Endodermal cell (in vitro differentiated cells): ENCODE data around the gene SH2D3C. TPM values are rescaled to one million over a fixed set of nuclear protein-coding genes. Genes with fewer than 3 reads are reported as not detected.

Experiments
- DNase-seq: peaks from one replicate; pipeline ENCODE4 v3.0.0-alpha.2; 2017
- H3K27ac ChIP-seq: 2 replicates; pipeline ENCODE4 v1.5.1; 2013; ENCODE audit warnings: mild to moderate bottlenecking, low read depth, low read length, moderate library complexity
- H3K27me3 ChIP-seq: 2 replicates; pipeline ENCODE4 v1.6.1; 2013; ENCODE audit warnings: mild to moderate bottlenecking, low read length, moderate library complexity; ENCODE audit not compliant: insufficient read depth, control insufficient read depth, poor library complexity, severe bottlenecking
- H3K36me3 ChIP-seq: 2 replicates; pipeline ENCODE4 v1.7.0; 2013; ENCODE audit warnings: mild to moderate bottlenecking, low read length, moderate library complexity; ENCODE audit not compliant: control insufficient read depth, insufficient read depth
- H3K4me1 ChIP-seq: one replicate; pipeline ENCODE4 v1.7.0; 2013; ENCODE audit warnings: low read length; ENCODE audit not compliant: control insufficient read depth, insufficient read depth
- H3K4me3 ChIP-seq: 2 replicates; pipeline ENCODE4 v1.5.1; 2013; ENCODE audit warnings: mild to moderate bottlenecking, low read length, moderate library complexity
- H3K9ac ChIP-seq: 2 replicates; pipeline ENCODE4 v1.6.1; 2013; ENCODE audit warnings: mild to moderate bottlenecking, low read length, moderate library complexity; ENCODE audit not compliant: poor library complexity, severe bottlenecking; ENCODE audit errors: extremely low read depth
- H3K9me3 ChIP-seq: 2 replicates; pipeline ENCODE4 v1.6.1; 2013; ENCODE audit warnings: mild to moderate bottlenecking, low read length, moderate library complexity; ENCODE audit not compliant: control insufficient read depth
- H3K27ac Mint-ChIP-seq: 2 replicates; pipeline ENCODE4 v1.8.0; 2020; ENCODE audit warnings: mixed read lengths
- H3K27me3 Mint-ChIP-seq: 2 replicates; pipeline ENCODE4 v1.8.0; 2021; ENCODE audit warnings: mild to moderate bottlenecking, mixed read lengths; ENCODE audit not compliant: insufficient read depth
- H3K36me3 Mint-ChIP-seq: 2 replicates; pipeline ENCODE4 v1.8.0; 2020; ENCODE audit warnings: low read depth, mixed read lengths
- H3K4me1 Mint-ChIP-seq: 2 replicates; pipeline ENCODE4 v1.8.0; 2020; ENCODE audit warnings: mixed read lengths
- H3K4me3 Mint-ChIP-seq: 2 replicates; pipeline ENCODE4 v1.8.0; 2020; ENCODE audit warnings: mild to moderate bottlenecking, moderate library complexity, mixed read lengths
- H3K9me3 Mint-ChIP-seq: 2 replicates; pipeline ENCODE4 v1.8.0; 2020; ENCODE audit warnings: mild to moderate bottlenecking, mixed read lengths
- WGBS, 2 experiments: methylation state at CpG; one replicate each; pipeline versions ENCODE4 v1.1.5 to v1.1.7; 2013; ENCODE audit warnings: missing lambda C conversion rate in 2 of 2, mixed read lengths in 1 of 2; ENCODE audit not compliant: insufficient coverage in 1 of 2, insufficient read length in 1 of 2; 5-methylcytosine and 5-hydroxymethylcytosine counted together
- total RNA-seq, 2 donors: library from RNA; stranded (reverse); fragmentation: NEBNext Ultra II Directional in 1 of 2; extraction: Animal tissue kit (Norgen Biotek cat#: 25700) in 1 of 2; gene quantifications; 2 replicates in 1 of 2; 3 replicates in 1 of 2; pipeline ENCODE4 v1.2.1, GENCODE V29; 2021
- TF ChIP-seq, protein P1 (sequence below): fragments of 200-600 bp; sonication (generic); conservative IDR thresholded peaks from 2 replicates; pipeline ENCODE4 v1.5.0; 2021; ENCODE audit warnings: antibody characterized with exemption, mild to moderate bottlenecking

Gene SH2D3C
- total RNA-seq, 2 donors from 2014 or later = 0.77 to 1.4 TPM

DNA sequence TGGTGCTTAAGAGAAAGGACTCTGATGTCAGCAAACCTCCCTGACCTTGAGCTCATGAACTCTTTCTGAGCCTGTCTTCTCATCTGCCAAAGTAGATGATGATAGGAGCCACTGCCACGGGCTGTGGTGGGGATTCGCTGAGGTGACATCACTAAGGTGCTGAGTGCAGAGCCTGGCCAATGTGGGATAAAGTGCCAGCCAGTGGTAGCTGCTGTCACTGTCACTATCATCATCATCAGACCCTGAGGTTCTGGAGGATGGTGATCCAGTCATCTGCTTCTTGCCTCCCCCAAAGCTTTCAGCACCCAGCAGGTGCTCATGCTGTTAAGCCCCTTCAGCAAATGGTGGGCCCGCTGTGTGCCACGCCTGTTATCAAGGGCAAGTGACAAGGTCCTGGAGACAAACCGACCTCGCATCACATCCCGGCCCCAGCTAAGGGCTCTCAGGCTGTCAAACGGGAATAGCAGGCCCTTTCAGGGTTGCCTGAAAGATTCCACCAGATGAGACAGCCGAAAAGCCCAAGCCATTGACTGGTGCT, 30.6 kb upstream of the SH2D3C start:
- Histone ChIP-seq H3K4me3 (no peak overlapping the region), H3K9me3 (no peaks in the 10 kb centered on the region), H3K27ac (no peak overlapping the region), H3K9ac (no peak overlapping the region), H3K27me3 (no peaks in the 10 kb centered on the region), H3K4me1 (peaks cover 12% of the 10 kb centered on the region), H3K36me3 (peaks cover 48% of the 10 kb centered on the region)
- Mint-ChIP-seq H3K27me3 (no peaks in the 10 kb centered on the region), H3K36me3 (peaks cover 36% of the 10 kb centered on the region), H3K4me3 (peak overlapping the region; percentile 15), H3K27ac (no peak overlapping the region), H3K9me3 (no peaks in the 10 kb centered on the region), H3K4me1 (peaks cover 6% of the 10 kb centered on the region)
- WGBS, 2 experiments = 86 to 90% methylated on average over 9 of the region's 9 CpGs
- DNase-seq = no peak
- TF ChIP-seq, protein P1, sequence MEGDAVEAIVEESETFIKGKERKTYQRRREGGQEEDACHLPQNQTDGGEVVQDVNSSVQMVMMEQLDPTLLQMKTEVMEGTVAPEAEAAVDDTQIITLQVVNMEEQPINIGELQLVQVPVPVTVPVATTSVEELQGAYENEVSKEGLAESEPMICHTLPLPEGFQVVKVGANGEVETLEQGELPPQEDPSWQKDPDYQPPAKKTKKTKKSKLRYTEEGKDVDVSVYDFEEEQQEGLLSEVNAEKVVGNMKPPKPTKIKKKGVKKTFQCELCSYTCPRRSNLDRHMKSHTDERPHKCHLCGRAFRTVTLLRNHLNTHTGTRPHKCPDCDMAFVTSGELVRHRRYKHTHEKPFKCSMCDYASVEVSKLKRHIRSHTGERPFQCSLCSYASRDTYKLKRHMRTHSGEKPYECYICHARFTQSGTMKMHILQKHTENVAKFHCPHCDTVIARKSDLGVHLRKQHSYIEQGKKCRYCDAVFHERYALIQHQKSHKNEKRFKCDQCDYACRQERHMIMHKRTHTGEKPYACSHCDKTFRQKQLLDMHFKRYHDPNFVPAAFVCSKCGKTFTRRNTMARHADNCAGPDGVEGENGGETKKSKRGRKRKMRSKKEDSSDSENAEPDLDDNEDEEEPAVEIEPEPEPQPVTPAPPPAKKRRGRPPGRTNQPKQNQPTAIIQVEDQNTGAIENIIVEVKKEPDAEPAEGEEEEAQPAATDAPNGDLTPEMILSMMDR = no peak

DNA sequence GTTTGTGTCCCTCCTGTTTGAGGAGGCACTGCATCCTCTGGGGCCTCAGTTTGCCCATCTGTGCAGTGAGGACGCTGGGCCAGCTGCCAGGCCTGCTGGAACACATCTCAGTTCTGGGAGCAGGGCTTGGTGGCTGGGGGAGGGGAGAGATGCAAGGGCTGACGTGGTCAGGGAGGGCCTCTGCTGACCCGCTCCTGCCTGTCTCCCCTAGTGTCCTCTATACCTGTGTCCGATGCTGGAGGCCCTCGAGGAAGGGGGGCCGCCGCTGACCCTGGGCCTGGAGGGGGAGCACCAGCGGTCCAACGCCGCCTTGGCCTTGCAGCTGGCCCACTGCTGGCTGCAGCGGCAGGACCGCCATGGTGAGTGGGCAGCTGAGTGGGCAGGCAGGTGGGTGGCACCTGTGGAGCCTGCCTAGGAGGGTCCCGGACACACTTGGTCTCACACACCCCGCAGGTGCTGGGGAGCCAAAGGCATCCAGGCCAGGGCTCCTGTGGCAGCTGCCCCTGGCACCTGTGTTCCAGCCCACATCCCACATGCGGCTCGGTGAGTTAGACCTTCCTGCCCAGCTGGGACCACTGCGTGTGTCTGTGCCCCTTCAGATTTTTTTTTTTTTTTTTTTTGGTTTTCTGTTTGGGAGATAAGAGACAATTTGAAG, 30.0 kb upstream of the SH2D3C start:
- no peak for DNase-seq
- Histone ChIP-seq H3K27me3 (no peaks in the 10 kb centered on the region), H3K4me3 (no peak overlapping the region), H3K9me3 (no peaks in the 10 kb centered on the region), H3K27ac (no peak overlapping the region), H3K9ac (no peak overlapping the region), H3K4me1 (peaks cover 16% of the 10 kb centered on the region), H3K36me3 (peaks cover 48% of the 10 kb centered on the region)
- TF ChIP-seq, protein P1 = no peak
- H3K9me3 Mint-ChIP-seq = no peaks in the 10 kb centered on the region
- 90 to 92% methylated on average over 4 to 17 of the region's 17 CpGs for WGBS, 2 experiments
- no peaks in the 10 kb centered on the region for H3K27me3 Mint-ChIP-seq
- H3K36me3 Mint-ChIP-seq = peaks cover 30% of the 10 kb centered on the region
- no peak overlapping the region for H3K4me3 Mint-ChIP-seq
- H3K4me1 Mint-ChIP-seq = peaks cover 6% of the 10 kb centered on the region
- H3K27ac Mint-ChIP-seq = no peak overlapping the region

DNA sequence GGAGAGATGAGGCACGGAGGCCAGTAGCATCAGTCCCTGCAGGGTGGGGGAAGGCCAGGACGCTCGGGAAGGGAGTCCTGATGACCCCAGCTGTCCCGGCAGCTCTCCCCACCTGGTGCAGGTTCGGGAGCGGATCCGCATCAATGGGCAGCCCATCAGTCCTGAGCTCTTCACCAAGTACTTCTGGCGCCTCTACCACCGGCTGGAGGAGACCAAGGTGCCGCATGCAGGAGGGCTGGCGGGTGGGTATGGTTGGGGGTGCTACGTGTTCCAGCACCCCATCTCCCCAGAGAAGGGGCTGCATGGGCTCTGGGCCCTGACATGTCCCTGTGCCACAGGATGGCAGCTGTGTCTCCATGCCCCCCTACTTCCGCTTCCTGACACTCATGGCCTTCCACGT, 28.4 kb upstream of the SH2D3C start:
- Histone ChIP-seq H3K36me3 (peaks cover 33% of the 10 kb centered on the region), H3K27me3 (no peaks in the 10 kb centered on the region), H3K4me3 (no peak overlapping the region), H3K9me3 (no peaks in the 10 kb centered on the region), H3K4me1 (peaks cover 16% of the 10 kb centered on the region), H3K9ac (no peak overlapping the region), H3K27ac (no peak overlapping the region)
- DNase-seq = no peak
- WGBS, 2 experiments = 96 to 97% methylated on average over 10 to 14 of the region's 14 CpGs
- Mint-ChIP-seq H3K36me3 (peaks cover 24% of the 10 kb centered on the region), H3K4me1 (peaks cover 6% of the 10 kb centered on the region), H3K9me3 (no peaks in the 10 kb centered on the region), H3K4me3 (no peak overlapping the region), H3K27me3 (no peaks in the 10 kb centered on the region), H3K27ac (no peak overlapping the region)
- TF ChIP-seq, protein P1 = no peak
